Measurements from ENCODE around the gene DKK3. TPM values are rescaled to one million over a fixed set of nuclear protein-coding genes. Genes with fewer than 3 reads are reported as not detected.
A peak's percentile ranks its signal among the peaks of the same experiment; 100 is the strongest.

Gene DKK3
- total RNA-seq, 1 donor from 2014 or later, result 219 TPM

GRCh38 chr11:11946878-11947277 is 61.5 kb downstream of the DKK3 start:
- DNase-seq (ENCODE audit: low read depth in 2 of 2), result no peak

DNA sequence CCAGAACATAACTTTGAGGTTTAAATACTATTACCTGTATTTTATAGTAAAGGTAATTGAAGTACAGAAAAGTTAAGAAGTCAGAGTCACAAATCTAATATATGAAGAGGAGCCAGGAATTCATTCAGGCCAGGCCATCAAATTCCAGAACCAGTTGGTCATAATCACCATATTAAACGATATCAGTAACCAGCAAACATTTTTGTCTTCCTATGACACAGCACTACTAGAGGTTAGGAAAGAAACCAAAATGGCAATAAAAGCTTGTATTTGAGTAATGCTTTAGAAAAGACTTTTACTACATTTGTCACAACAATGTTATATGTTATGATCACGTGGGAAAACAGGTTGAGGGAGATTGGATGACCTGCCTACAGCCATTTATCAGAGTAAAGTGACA is 62.2 kb downstream of the DKK3 start:
- no peak for DNase-seq (ENCODE audit: low read depth in 2 of 2)

DNA sequence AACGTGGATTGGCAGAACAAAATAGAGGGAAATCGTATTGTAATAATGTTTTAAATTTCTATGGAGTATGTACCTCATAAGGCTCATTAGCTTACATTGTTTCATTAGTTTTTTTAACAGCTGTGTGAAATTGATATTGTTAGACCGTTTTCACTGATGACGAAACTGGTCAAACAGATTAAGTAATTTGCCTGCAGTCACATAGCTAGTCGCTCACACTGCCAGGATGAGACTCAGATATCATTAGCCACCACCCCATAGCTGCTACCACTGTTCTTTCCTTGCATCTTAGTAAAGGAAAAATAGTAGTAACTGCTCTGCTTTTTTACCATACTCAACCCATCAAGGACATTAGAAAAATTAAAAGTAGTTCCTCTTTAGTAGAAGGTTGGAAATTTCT is 64.0 kb downstream of the DKK3 start:
- DNase-seq (ENCODE audit: low read depth in 2 of 2), result no peak

DNA sequence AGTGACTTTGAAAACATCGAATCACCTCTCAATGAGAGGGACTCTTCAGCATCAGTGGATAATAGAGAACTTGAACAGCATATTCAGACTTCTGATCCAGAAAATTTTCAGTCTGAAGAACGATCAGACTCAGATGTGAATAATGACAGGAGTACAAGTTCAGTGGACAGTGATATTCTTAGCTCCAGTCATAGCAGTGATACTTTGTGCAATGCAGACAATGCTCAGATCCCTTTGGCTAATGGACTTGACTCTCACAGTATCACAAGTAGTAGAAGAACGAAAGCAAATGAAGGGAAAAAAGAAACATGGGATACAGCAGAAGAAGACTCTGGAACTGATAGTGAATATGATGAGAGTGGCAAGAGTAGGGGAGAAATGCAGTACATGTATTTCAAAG is 65.8 kb downstream of the DKK3 start:
- no peak for DNase-seq (ENCODE audit: low read depth in 2 of 2)

DNA sequence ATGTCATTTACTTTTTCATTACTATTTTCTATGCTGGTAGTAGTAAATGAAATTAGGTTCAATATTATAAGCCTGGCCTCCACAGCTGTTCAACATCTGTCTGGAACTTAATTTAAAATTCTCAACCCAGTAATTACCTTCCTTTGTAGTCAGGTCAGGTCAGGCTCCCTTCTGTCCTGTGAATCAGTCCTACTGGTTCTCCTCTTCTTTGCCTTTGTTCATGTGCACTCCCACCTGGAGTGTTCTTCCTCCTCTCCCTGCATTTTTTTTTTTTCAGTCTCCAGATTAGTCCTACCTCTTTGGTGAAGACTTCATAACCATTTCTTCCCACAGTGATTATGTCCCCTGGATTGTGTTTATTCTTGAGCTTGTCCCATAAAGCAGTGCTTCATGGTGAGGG is 67.9 kb downstream of the DKK3 start:
- DNase-seq (ENCODE audit: low read depth in 2 of 2), result no peak

DNA sequence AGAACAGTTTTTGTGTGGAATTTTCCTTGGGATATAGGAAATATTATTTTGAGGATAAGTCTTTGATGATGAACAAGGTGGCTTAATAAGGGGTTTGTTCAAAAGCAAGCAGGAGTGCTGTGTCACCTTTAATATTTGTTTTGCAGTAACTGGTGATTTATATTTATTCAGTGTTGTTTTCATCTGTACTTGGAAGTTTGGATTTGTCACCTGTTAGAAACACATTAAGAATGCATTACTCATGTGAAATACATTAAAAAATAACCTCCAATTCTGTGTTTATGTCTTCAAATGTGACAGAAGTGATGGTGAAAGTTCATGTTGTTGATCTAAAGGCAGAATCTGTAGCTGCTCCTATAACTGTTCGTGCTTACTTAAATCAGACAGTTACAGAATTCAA is 70.5 kb downstream of the DKK3 start:
- no peak for DNase-seq (ENCODE audit: low read depth in 2 of 2)

GRCh38 chr11:11937433-11937832 is 71.0 kb downstream of the DKK3 start:
- no peak for DNase-seq (ENCODE audit: low read depth in 2 of 2)

DNA sequence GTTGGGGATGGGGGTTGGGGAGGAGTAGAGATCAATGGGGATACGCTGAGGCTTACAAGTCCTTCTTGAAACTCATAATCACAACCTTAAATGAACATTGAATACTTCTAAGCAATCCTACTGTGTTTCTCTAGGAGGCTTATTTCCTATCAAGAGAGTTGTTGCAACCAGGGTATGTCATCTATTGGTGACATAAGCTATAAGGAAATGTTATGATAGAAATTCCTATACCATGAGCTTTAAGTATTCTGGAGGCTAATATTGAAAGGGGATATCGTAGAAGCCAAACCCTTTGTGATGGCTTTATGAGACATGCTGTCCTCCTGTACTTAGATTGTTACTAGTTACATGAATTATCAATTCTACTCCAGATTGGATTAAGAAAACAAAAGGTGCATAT is 72.9 kb downstream of the DKK3 start:
- no peak for DNase-seq (ENCODE audit: low read depth in 2 of 2)

GRCh38 chr11:11931461-11932055 is 76.9 kb downstream of the DKK3 start:
- peak; percentile 79 to 86 for DNase-seq (ENCODE audit: low read depth in 2 of 2)

DNA sequence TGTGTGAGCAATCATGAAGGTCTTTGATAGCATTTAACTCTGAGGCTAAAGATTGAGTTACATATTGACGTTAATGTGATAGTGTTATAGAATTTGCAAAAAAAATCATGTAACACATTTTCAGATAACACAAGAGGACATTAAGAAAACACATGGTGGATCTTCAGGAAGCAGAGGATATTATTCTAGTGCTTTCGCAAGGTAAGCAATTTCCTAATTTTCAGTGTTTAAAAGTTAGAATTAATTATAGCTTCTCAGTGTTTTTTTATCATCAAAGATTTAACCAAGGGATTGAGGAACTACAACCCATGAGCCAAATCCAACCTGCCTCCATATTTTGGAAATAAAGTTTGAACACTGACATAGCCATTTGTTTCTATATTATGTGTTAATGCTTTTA is 78.5 kb downstream of the DKK3 start:
- no peak for DNase-seq (ENCODE audit: low read depth in 2 of 2)

DNA sequence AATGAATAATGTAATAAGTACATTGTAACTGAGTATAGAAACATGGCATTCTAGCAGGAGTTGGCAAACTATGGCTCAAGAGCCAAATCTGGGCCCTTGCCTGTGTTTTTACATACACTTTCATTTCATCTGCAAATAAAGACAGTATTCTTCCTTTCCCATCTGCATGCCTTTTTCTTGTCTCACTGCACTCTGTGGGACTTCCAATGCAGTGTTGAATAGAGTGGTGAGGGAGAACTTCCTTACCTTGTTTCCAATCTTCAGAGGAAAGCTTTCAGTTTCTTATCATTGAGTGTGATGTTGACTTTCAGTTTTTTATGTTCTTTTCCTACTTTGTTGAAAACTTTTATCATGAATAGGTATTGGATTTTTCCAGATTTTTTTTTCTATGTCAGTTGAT is 84.6 kb downstream of the DKK3 start:
- DNase-seq (ENCODE audit: low read depth in 2 of 2), result peak in 1 of 2 donors; percentile 4

DNA sequence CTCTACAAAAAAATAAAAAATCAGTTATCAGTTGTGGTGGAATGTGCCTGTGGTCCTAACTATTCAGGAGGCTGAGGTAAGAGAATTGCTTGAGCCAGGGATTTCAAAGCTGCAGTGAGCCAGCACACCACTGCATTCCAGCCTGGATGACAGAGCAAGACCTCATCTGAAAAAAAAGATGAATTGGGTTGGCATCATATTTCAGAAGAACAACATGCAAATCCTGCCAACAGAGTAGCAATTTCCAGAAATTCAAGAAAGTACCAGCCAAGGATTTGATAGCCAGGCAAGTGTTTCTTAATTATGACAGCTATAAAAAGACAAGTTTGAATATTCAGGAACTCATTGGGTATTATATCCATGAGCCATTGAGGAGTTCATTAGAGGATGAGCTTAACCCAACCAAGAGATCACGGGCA is 91.4 kb downstream of the DKK3 start:
- DNase-seq (ENCODE audit: low read depth in 2 of 2), result no peak

DNA sequence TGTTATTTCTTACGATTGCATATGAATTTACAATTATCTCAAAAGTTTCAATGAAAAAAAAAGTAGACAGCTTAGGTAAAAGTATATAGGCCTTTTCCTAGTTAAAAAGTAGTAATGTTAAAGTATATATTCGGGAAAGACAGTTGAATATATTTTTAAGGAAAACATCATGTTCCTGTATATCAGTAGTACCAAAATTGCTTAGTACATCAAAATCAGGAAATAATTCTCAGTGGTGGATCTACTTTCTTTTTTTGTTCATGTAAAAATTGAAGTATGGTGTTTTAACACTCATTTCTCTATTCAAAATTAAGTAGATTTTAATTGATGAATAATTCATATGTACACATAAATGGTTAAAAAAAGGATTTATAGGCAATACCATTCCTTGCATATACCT is 92.8 kb downstream of the DKK3 start:
- no peak for DNase-seq (ENCODE audit: low read depth in 2 of 2)

DNA sequence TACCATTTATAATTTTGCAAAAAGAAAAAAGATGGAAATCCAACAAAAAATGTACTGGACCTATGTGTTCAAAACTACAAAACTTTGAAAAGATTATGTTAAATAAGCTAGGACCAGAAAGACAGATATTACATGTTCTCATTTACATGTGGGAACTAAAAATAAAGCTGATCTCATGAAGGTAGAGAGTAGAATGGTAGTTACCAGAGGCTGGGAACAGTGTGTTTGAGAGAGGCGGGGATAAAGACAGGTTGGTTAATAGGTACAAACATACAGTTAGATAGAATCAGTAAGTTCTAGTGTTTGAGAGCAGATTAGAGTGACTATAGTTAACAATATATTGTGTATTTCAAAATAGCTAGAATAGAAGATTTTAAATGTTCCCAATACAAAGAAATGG is 95.0 kb downstream of the DKK3 start:
- DNase-seq (ENCODE audit: low read depth in 2 of 2), result no peak

Other genes with a start within 250 kb of the DKK3 start
- 44.9 and 59.1 TPM in 2 replicates for gene USP47, start 166.7 kb downstream of the DKK3 start, total RNA-seq
- 98.7 and 140 TPM in 2 replicates for gene MICAL2, start 102.0 kb upstream of the DKK3 start, total RNA-seq